Transverse colon (tissue), 4 donors: ENCODE measurements around the gene ETFBKMT. TPM values are rescaled to one million over a fixed set of nuclear protein-coding genes. Genes with fewer than 3 reads are reported as not detected.

Experiments
- DNase-seq: peaks from one replicate; pipeline ENCODE4 v3.0.0-alpha.2; 2019
- H3K27ac ChIP-seq, 4 donors: fragments of 200-600 bp; sonication (generic); 2 replicates each; pipeline ENCODE4 v1.5.1; 2016 to 2018; ENCODE audit warnings: inconsistent platforms in 4 of 4
- H3K27me3 ChIP-seq: fragments of 200-600 bp; sonication (generic); 2 replicates; pipeline ENCODE4 v1.5.1; 2017; ENCODE audit warnings: inconsistent platforms
- H3K36me3 ChIP-seq, 4 donors: fragments of 200-600 bp; sonication (generic); 2 replicates each; pipeline ENCODE4 v1.5.1; 2017 to 2019; ENCODE audit warnings: inconsistent platforms in 4 of 4
- H3K4me1 ChIP-seq, 4 donors: fragments of 200-600 bp; sonication (generic); 2 replicates each; pipeline ENCODE4 v1.5.1; 2017 to 2020; ENCODE audit warnings: inconsistent platforms in 4 of 4
- H3K4me3 ChIP-seq, 4 donors: fragments of 200-600 bp; sonication (generic); 1 replicate in 1 of 4; 2 replicates in 3 of 4; pipeline versions ENCODE4 v1.5.1 to v1.6.1; 2017 to 2019; ENCODE audit warnings: inconsistent platforms in 4 of 4
- H3K9me3 ChIP-seq, 2 donors: fragments of 200-600 bp; sonication (generic); 2 replicates each; pipeline ENCODE4 v1.5.1; 2017 to 2019; ENCODE audit warnings: inconsistent platforms in 2 of 2
- CTCF ChIP-seq, 5 experiments: fragments of 200-600 bp in 3 of 5; fragments of 450-650 bp in 2 of 5; sonication (generic) in 3 of 5; IDR thresholded peaks; 1 replicate in 2 of 5; 2 replicates in 3 of 5; pipeline ENCODE4 v1.5.1; 2016 to 2017; ENCODE audit warnings: antibody characterized with exemption in 5 of 5, inconsistent platforms in 3 of 5, mild to moderate bottlenecking in 2 of 5, moderate library complexity in 1 of 5
- EP300 ChIP-seq: sonication (generic); formaldehyde crosslinking; IDR thresholded peaks from one replicate; pipeline ENCODE4 v1.6.1; 2017; ENCODE audit warnings: antibody characterized with exemption, low read depth
- POLR2A ChIP-seq: fragments of 450-650 bp; IDR thresholded peaks from one replicate; pipeline ENCODE4 v1.6.1; 2016; ENCODE audit warnings: antibody characterized with exemption, mild to moderate bottlenecking, moderate library complexity
- POLR2AphosphoS5 ChIP-seq, 3 donors: sonication (generic); formaldehyde crosslinking; IDR thresholded peaks; one replicate each; pipeline ENCODE4 v1.6.1; 2016; ENCODE audit warnings: antibody characterized with exemption in 3 of 3
- WGBS, 2 donors: methylation state at CpG; one replicate each; pipeline ENCODE4 v1.1.5; 2018; ENCODE audit warnings: low coverage in 1 of 2; 5-methylcytosine and 5-hydroxymethylcytosine counted together
- in situ Hi-C, 4 donors: fragments of 200-750 bp; cut with MboI; loops; one replicate each; pipeline versions ENCODE4 v1.15.0 to v1.15.1; 2017; ENCODE audit warnings: low sequenced_read_pairs in 3 of 4, low pct_ligation_motif_present in 1 of 4, low pct_unique_long_range_greater_than_20kb in 1 of 4
- intact Hi-C: fragments of 100-400 bp; cut with DNase I; formaldehyde crosslinking; loops from one replicate; pipeline ENCODE4 v1.15.1; 2023; ENCODE audit warnings: low total_unique reads
- total RNA-seq, 4 donors: library from RNA; depleted of rRNA; stranded (reverse); fragments of >200 nt; gene quantifications; one replicate each; pipeline ENCODE4 v1.1.0, GENCODE V29; 2016

Gene ETFBKMT
- total RNA-seq, 4 donors from 2014 or later = 0.40 to 3.8 (median 3.1) TPM

DNA sequence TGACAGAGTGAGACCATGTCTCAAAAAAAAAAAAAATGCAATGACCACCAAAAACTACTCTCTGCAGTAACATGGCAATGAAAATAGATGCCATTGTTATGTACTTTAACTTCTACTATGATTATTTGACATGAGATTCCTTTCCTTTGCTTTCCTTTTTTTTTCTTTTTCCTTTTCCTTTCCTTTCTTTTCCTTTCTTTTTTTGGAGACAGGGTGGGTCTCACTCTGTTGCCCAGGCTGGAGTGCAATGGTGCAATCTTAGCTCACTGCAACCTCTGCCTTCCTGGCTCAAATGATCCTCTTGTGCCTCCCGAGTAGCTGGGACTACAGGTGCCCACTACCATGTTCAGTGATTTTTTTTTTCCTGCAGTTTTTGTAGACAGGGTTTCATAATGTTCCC, 24.9 kb upstream of the ETFBKMT start:
- 83 to 94% methylated on average over 1 of the region's 1 CpG for WGBS, 2 donors
- Histone ChIP-seq H3K4me1 (peaks cover 0 to 8% (median 0%) of the 10 kb centered on the region in 4 donors), H3K4me3 (no peak overlapping the region), H3K36me3 (no peaks in the 10 kb centered on the region), H3K27ac (no peak overlapping the region), H3K27me3 (no peaks in the 10 kb centered on the region), H3K9me3 (no peaks in the 10 kb centered on the region)
- no peak for DNase-seq
- no peak for TF ChIP-seq EP300
- no peak for TF ChIP-seq CTCF (IDR thresholded peaks at IDR 0.05)
- TF ChIP-seq POLR2A = no peak
- TF ChIP-seq POLR2AphosphoS5 (IDR thresholded peaks at IDR 0.05) = no peak
- intact Hi-C loops = no loop called here
- in situ Hi-C loops = loop anchor here in 3 of 4 donors (5.0 to 25.0 kb wide), 3 partner anchors 230 to 397 kb away; no protein-coding TSS in a partner anchor

- in situ Hi-C loops = loop anchor here in 2 of 4 donors (5.0 to 25.0 kb wide), 2 partner anchors 234 to 404 kb away; no protein-coding TSS in a partner anchor
- Histone ChIP-seq H3K4me1 (peaks cover 0 to 4% (median 0%) of the 10 kb centered on the region in 4 donors), H3K27me3 (no peaks in the 10 kb centered on the region), H3K4me3 (no peak overlapping the region), H3K36me3 (no peaks in the 10 kb centered on the region), H3K9me3 (no peaks in the 10 kb centered on the region), H3K27ac (no peak overlapping the region)
- intact Hi-C loops = no loop called here
- WGBS, 2 donors = 72 to 77% methylated on average over 5 to 11 of the region's 11 CpGs
- no peak for DNase-seq
- no peak for TF ChIP-seq POLR2A
- no peak for TF ChIP-seq POLR2AphosphoS5 (IDR thresholded peaks at IDR 0.05)
- TF ChIP-seq EP300 = no peak
- no peak for TF ChIP-seq CTCF (IDR thresholded peaks at IDR 0.05)
Measured at GRCh38 chr12:31641509-31642090, 17.9 kb upstream of the ETFBKMT start.

GRCh38 chr12:31644536-31644935, 15.0 kb upstream of the ETFBKMT start:
- Histone ChIP-seq H3K4me1 (peaks cover 0 to 10% (median 0%) of the 10 kb centered on the region in 4 donors), H3K27me3 (no peaks in the 10 kb centered on the region), H3K4me3 (no peak overlapping the region), H3K36me3 (no peaks in the 10 kb centered on the region), H3K9me3 (no peaks in the 10 kb centered on the region), H3K27ac (no peak overlapping the region)
- in situ Hi-C loops = loop anchor here in 2 of 4 donors (5.0 to 25.0 kb wide), 2 partner anchors 237 to 407 kb away; no protein-coding TSS in a partner anchor
- 76 to 100% methylated on average over 4 to 8 of the region's 8 CpGs for WGBS, 2 donors
- intact Hi-C loops = no loop called here
- no peak for DNase-seq
- TF ChIP-seq POLR2AphosphoS5 (IDR thresholded peaks at IDR 0.05) (no peak), EP300 (no peak), POLR2A (no peak), CTCF (IDR thresholded peaks at IDR 0.05) (no peak)

DNA sequence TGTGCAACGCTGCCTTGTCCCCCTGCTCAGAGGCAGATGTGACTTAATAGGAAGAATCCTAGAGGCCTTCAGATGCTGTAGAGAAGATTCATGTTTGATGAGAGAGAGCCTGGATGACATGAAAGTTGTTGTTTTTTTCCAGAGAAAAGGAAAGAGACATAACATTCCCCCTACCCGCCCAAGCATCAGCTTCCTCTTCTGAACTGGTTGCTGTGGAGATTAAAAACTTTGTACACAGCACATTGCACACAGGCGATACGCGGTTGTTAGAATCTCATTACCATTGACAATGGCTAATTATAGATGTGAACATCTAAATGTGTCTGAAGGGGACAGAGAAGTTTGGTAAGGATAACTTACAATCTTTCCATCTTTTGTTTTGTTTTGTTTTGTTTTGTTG, 13.6 kb upstream of the ETFBKMT start:
- DNase-seq = no peak
- H3K4me1 ChIP-seq = peaks cover 0 to 14% (median 4%) of the 10 kb centered on the region in 4 donors
- intact Hi-C loops (loop anchor here (5.0 kb wide), 1 partner anchor 1791 kb away; the partner anchor contains the start of gene SYT10), in situ Hi-C loops (loop anchor here in 1 of 4 donors (25.0 kb wide), 1 partner anchor 409 kb away; no protein-coding TSS in a partner anchor)
- H3K9me3 ChIP-seq = no peaks in the 10 kb centered on the region
- no peaks in the 10 kb centered on the region for H3K27me3 ChIP-seq
- TF ChIP-seq CTCF (IDR thresholded peaks at IDR 0.05) (no peak), POLR2AphosphoS5 (IDR thresholded peaks at IDR 0.05) (no peak), POLR2A (no peak), EP300 (no peak)
- 59 to 92% methylated on average over 3 to 5 of the region's 5 CpGs for WGBS, 2 donors
- no peaks in the 10 kb centered on the region for H3K36me3 ChIP-seq
- no peak overlapping the region for H3K4me3 ChIP-seq
- H3K27ac ChIP-seq = no peak overlapping the region
